ENCODE measurements around the gene TNRC6C. TPM values are rescaled to one million over a fixed set of nuclear protein-coding genes. Genes with fewer than 3 reads are reported as not detected.

The TNRC6C gene
- total RNA-seq, 4 donors from 2014 or later = 5.3 to 15.4 (median 6.8) TPM

- intact Hi-C loops (cut with DNase I; ENCODE audit: low total_unique reads) = no loop called here
Observed at GRCh38 chr17:78132084-78132676, 173.7 kb downstream of the TNRC6C start.

GRCh38 chr17:78132767-78133178 is 174.3 kb downstream of the TNRC6C start:
- TF ChIP-seq POLR2A (IDR thresholded peaks at IDR 0.05) (no peak), CTCF (IDR thresholded peaks at IDR 0.05) (no peak)
- 61 to 66% methylated on average over 8 of the region's 9 CpGs for WGBS, 2 donors
- intact Hi-C loops (cut with DNase I; ENCODE audit: low total_unique reads) = no loop called here
- no peak overlapping the region for H3K4me3 ChIP-seq (ENCODE audit: low read depth, poor library complexity, severe bottlenecking)
- no peak for DNase-seq (ENCODE audit: low spot score in 2 of 2)

More at GRCh38 chr17:78132084-78132676, 173.7 kb downstream of the TNRC6C start:
- 11 to 29% methylated on average over 34 to 36 of the region's 38 CpGs for WGBS, 2 donors
- TF ChIP-seq CTCF (IDR thresholded peaks at IDR 0.05) (no peak), POLR2A (IDR thresholded peaks at IDR 0.05) (no peak)
- no peak overlapping the region for H3K4me3 ChIP-seq (ENCODE audit: low read depth, poor library complexity, severe bottlenecking)
- DNase-seq (ENCODE audit: low spot score in 2 of 2) = peak in 1 of 2 donors; percentile 92

- intact Hi-C loops (cut with DNase I; ENCODE audit: low total_unique reads) = no loop called here
- WGBS, 2 donors = 82 to 87% methylated on average over 28 to 30 of the region's 30 CpGs
- TF ChIP-seq CTCF (IDR thresholded peaks at IDR 0.05) (no peak), POLR2A (IDR thresholded peaks at IDR 0.05) (no peak)
Observed at GRCh38 chr17:78133179-78133951, 174.9 kb downstream of the TNRC6C start.

GRCh38 chr17:78133971-78134898 is 175.7 kb downstream of the TNRC6C start:
- intact Hi-C loops (cut with DNase I; ENCODE audit: low total_unique reads) = no loop called here
- DNase-seq (ENCODE audit: low spot score in 2 of 2) = peak in 1 of 2 donors; percentile 89
- H3K4me3 ChIP-seq (ENCODE audit: low read depth, poor library complexity, severe bottlenecking) = no peak overlapping the region
- WGBS, 2 donors = 49 to 59% methylated on average over 38 to 39 of the region's 39 CpGs
- TF ChIP-seq POLR2A (IDR thresholded peaks at IDR 0.05) (no peak), CTCF (IDR thresholded peaks at IDR 0.05) (peak in 1 of 3 donors; percentile 6)

More at GRCh38 chr17:78133179-78133951, 174.9 kb downstream of the TNRC6C start:
- DNase-seq (ENCODE audit: low spot score in 2 of 2) = no peak
- no peak overlapping the region for H3K4me3 ChIP-seq (ENCODE audit: low read depth, poor library complexity, severe bottlenecking)

GRCh38 chr17:78134899-78135385 is 176.4 kb downstream of the TNRC6C start:
- intact Hi-C loops (cut with DNase I; ENCODE audit: low total_unique reads) = no loop called here
- H3K4me3 ChIP-seq (ENCODE audit: low read depth, poor library complexity, severe bottlenecking) = no peak overlapping the region
- WGBS, 2 donors = 76 to 79% methylated on average over 9 of the region's 9 CpGs
- DNase-seq (ENCODE audit: low spot score in 2 of 2) = no peak
- no peak for TF ChIP-seq POLR2A (IDR thresholded peaks at IDR 0.05)
- no peak for TF ChIP-seq CTCF (IDR thresholded peaks at IDR 0.05)

Data from lower leg skin (tissue), 4 donors.